ENCODE results near the gene EFCAB9.

Gene EFCAB9

DNA sequence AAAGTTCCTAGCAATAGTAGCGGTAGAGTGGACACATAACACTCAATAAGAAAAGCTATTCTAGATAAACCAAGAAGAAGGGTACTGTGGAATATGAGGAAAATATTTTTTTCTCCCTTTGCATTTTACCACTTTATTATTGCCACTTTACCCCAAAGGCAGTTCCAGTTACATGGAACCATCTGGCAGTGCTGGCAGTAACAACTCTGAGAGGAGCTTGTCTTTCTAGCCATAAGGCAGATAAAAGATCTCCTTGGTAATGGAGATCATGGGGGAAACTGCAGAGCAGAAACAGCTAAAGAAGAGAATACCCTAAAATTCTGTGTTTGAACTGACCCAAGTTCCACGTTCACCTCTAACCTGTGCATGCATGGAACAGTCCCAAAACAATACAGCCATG lies 51.1 kb downstream of the EFCAB9 start:
- no peak for DNase-seq

GRCh38 chr5:172245703-172246125 lies 51.7 kb downstream of the EFCAB9 start:
- no peak for DNase-seq

DNA sequence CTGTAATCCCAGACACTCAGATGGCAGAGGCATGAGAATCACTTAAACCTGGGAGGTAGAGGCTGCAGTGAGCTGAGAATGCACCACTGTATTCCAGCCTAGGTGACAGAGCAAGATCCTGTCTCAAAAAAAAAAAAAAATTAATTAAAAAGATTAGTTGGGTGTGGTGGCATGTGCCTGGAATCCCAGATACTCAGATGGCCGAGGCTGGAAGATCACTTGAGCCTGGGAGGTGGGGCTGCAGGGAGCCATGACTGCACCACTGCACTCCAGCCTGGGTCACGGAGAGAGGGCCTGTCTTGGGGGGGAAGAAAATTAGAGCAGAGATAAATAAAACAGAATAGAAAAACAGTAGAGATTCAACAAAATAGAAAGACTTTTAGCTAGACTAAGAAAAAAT lies 54.7 kb downstream of the EFCAB9 start:
- no peak for DNase-seq

- DNase-seq: no peak
Observed at GRCh38 chr5:172251419-172251818, 57.4 kb downstream of the EFCAB9 start.

DNA sequence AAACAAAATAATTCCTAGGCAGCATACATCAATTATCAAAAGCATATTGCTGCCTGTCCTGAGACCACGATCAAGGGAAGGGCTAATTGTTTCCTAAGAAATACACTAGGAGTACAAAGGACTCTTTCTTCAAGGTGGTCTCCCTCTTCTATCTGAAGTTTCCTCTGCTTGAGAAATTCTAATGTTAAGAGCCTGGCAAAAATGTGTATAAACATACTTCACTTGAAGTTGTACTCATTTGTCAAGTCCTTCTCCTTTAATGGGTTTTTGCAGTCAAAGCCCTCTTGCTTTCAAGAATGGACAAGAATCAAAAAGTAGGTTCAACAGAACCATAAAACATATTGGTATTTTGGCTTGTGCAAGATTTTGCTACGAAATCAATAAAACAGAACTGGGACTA lies 58.5 kb downstream of the EFCAB9 start:
- DNase-seq: no peak
